SK-N-SH treated with all-trans-retinoic acid at 6 μM for 48 hours (cell line): ENCODE results near the gene ALK.
A peak's percentile ranks its signal among the peaks of the same experiment; 100 is the strongest.

Experiments
- ATAC-seq: fragments of 200-7000 bp; cut with Tn5 transposase; 3 replicates; pipeline ENCODE4 v1.9.1; 2020; ENCODE audit warnings: mild to moderate bottlenecking, moderate library complexity
- ARNTL ChIP-seq: fragments of 450-650 bp; formaldehyde crosslinking; IDR thresholded peaks from 2 replicates; pipeline ENCODE4 v1.5.0; 2020; ENCODE audit warnings: low read depth, mild to moderate bottlenecking, moderate library complexity, borderline replicate concordance
- CREB5 ChIP-seq: fragments of 250-450 bp; sonication (Bioruptor Pico); IDR thresholded peaks from 2 replicates; pipeline ENCODE4 v1.5.1; 2020; ENCODE audit warnings: low read depth, mild to moderate bottlenecking, moderate library complexity
- CSDC2 ChIP-seq: fragments of 250-450 bp; sonication (Bioruptor Pico); IDR thresholded peaks from 2 replicates; pipeline ENCODE4 v1.5.0; 2020; ENCODE audit warnings: mild to moderate bottlenecking, moderate library complexity
- CSRNP3 ChIP-seq: fragments of 250-450 bp; sonication (Bioruptor Pico); IDR thresholded peaks from 2 replicates; pipeline ENCODE4 v1.5.1; 2021; ENCODE audit warnings: mild to moderate bottlenecking, moderate library complexity
- ESRRG ChIP-seq: fragments of 250-450 bp; sonication (Bioruptor Pico); IDR thresholded peaks from 2 replicates; pipeline ENCODE4 v1.6.1; 2021; ENCODE audit warnings: mild to moderate bottlenecking
- GLIS3 ChIP-seq: fragments of 250-450 bp; sonication (Bioruptor Pico); IDR thresholded peaks from 2 replicates; pipeline ENCODE4 v1.5.0; 2020; ENCODE audit warnings: mild to moderate bottlenecking, moderate library complexity
- OSR1 ChIP-seq: fragments of 250-450 bp; sonication (Bioruptor Pico); IDR thresholded peaks from 2 replicates; pipeline ENCODE4 v1.8.0; 2022; ENCODE audit warnings: moderate library complexity, mild to moderate bottlenecking, inconsistent platforms
- PATZ1 ChIP-seq: fragments of 250-450 bp; sonication (Bioruptor Pico); IDR thresholded peaks from 2 replicates; pipeline ENCODE4 v1.8.0; 2020; ENCODE audit warnings: mild to moderate bottlenecking, moderate library complexity, borderline replicate concordance
- POU6F1 ChIP-seq: fragments of 250-450 bp; sonication (Bioruptor Pico); IDR thresholded peaks from 2 replicates; pipeline ENCODE4 v1.8.0; 2021; ENCODE audit warnings: low read depth, mild to moderate bottlenecking, moderate library complexity, borderline replicate concordance
- RARB ChIP-seq: fragments of 250-450 bp; sonication (Bioruptor Pico); IDR thresholded peaks from 2 replicates; pipeline ENCODE4 v1.8.0; 2021; ENCODE audit warnings: mild to moderate bottlenecking, moderate library complexity
- SNAI2 ChIP-seq: fragments of 250-450 bp; sonication (Bioruptor Pico); IDR thresholded peaks from 2 replicates; pipeline ENCODE4 v1.5.0; 2020; ENCODE audit warnings: mild to moderate bottlenecking, moderate library complexity
- TCF4 ChIP-seq: fragments of 250-450 bp; sonication (Bioruptor Pico); IDR thresholded peaks from 2 replicates; pipeline ENCODE4 v1.8.0; 2021; ENCODE audit warnings: mild to moderate bottlenecking, moderate library complexity, borderline replicate concordance
- TOX ChIP-seq: fragments of 250-450 bp; sonication (Bioruptor Pico); IDR thresholded peaks from 2 replicates; pipeline ENCODE4 v1.8.0; 2021; ENCODE audit warnings: mild to moderate bottlenecking, moderate library complexity, borderline replicate concordance
- TSHZ2 ChIP-seq: fragments of 250-450 bp; sonication (Bioruptor Pico); IDR thresholded peaks from 2 replicates; pipeline ENCODE4 v1.5.0; 2020; ENCODE audit warnings: mild to moderate bottlenecking, moderate library complexity
- ZFP3 ChIP-seq: fragments of 250-450 bp; sonication (Bioruptor Pico); IDR thresholded peaks from 2 replicates; pipeline ENCODE4 v1.5.0; 2020; ENCODE audit warnings: mild to moderate bottlenecking, moderate library complexity
- ZFP30 ChIP-seq: fragments of 450-650 bp; formaldehyde crosslinking; IDR thresholded peaks from 2 replicates; pipeline ENCODE4 v1.5.0; 2022; ENCODE audit warnings: mild to moderate bottlenecking, moderate library complexity
- ZNF70 ChIP-seq: fragments of 450-650 bp; formaldehyde crosslinking; IDR thresholded peaks from 2 replicates; pipeline ENCODE4 v1.5.0; 2020; ENCODE audit warnings: mild to moderate bottlenecking, moderate library complexity
- ZNF8 ChIP-seq: fragments of 450-650 bp; formaldehyde crosslinking; IDR thresholded peaks from 2 replicates; pipeline ENCODE4 v1.5.0; 2020; ENCODE audit warnings: mild to moderate bottlenecking, moderate library complexity

The ALK gene

GRCh38 chr2:29238497-29238896 is 682.9 kb downstream of the ALK start:
- TF ChIP-seq SNAI2 (CRISPR knock-in tag) (no peak), GLIS3 (no peak), RARB (no peak), POU6F1 (CRISPR knock-in tag) (no peak), ESRRG (no peak), CSRNP3 (no peak), TCF4 (CRISPR knock-in tag) (no peak), CREB5 (CRISPR knock-in tag) (no peak), ZFP30 (no peak), CSDC2 (CRISPR knock-in tag) (no peak)
- peak; percentile 83 for ATAC-seq

- no peak for TF ChIP-seq ESRRG
- no peak for TF ChIP-seq TSHZ2 (CRISPR knock-in tag)
- no peak for TF ChIP-seq ARNTL
- TF ChIP-seq ZFP3 (CRISPR knock-in tag): no peak
- TF ChIP-seq GLIS3: no peak
- TF ChIP-seq ZNF8 (CRISPR knock-in tag): no peak
- TF ChIP-seq RARB: no peak
- no peak for TF ChIP-seq TOX
- no peak for TF ChIP-seq ZFP30
- no peak for TF ChIP-seq ZNF70
- TF ChIP-seq CSRNP3: no peak
- no peak for TF ChIP-seq OSR1 (CRISPR knock-in tag)
- TF ChIP-seq POU6F1 (CRISPR knock-in tag): no peak
- no peak for TF ChIP-seq PATZ1 (CRISPR knock-in tag)
- no peak for TF ChIP-seq TCF4 (CRISPR knock-in tag)
- TF ChIP-seq CREB5 (CRISPR knock-in tag): no peak
- TF ChIP-seq CSDC2 (CRISPR knock-in tag): no peak
- ATAC-seq: no peak
Measured at GRCh38 chr2:29236074-29236473, 685.3 kb downstream of the ALK start.
